WTC11 (cell line): ENCODE measurements around the gene TOR3A. TPM values are rescaled to one million over a fixed set of nuclear protein-coding genes. Genes with fewer than 3 reads are reported as not detected.

Experiments
- ATF2 ChIP-seq: sonication (generic); formaldehyde crosslinking; IDR thresholded peaks from 2 replicates; pipeline ENCODE4 v1.8.1; 2022; ENCODE audit warnings: low read depth, missing genetic modification reagents, borderline replicate concordance
- CBFB ChIP-seq: sonication (generic); formaldehyde crosslinking; IDR thresholded peaks from 2 replicates; pipeline ENCODE4 v1.8.1; 2022; ENCODE audit warnings: mild to moderate bottlenecking, low read depth, missing genetic modification reagents
- CDX4 ChIP-seq: fragments of 250-450 bp; sonication (Bioruptor Pico); IDR thresholded peaks from 2 replicates; pipeline ENCODE4 v1.9.0; 2021; ENCODE audit warnings: moderate library complexity, mild to moderate bottlenecking, inconsistent platforms, borderline replicate concordance
- CREM ChIP-seq: sonication (generic); formaldehyde crosslinking; IDR thresholded peaks from 2 replicates; pipeline ENCODE4 v1.8.1; 2022; ENCODE audit warnings: mild to moderate bottlenecking, missing genetic modification reagents, moderate library complexity
- ELF4 ChIP-seq: sonication (generic); formaldehyde crosslinking; IDR thresholded peaks from 2 replicates; pipeline ENCODE4 v1.8.1; 2022; ENCODE audit warnings: low read depth, mild to moderate bottlenecking, moderate library complexity, missing genetic modification reagents
- ETV6 ChIP-seq: sonication (generic); formaldehyde crosslinking; IDR thresholded peaks from 2 replicates; pipeline ENCODE4 v1.8.1; 2022; ENCODE audit warnings: mild to moderate bottlenecking, missing genetic modification reagents
- FOXJ3 ChIP-seq: sonication (generic); formaldehyde crosslinking; IDR thresholded peaks from 2 replicates; pipeline ENCODE4 v1.9.0; 2021; ENCODE audit warnings: missing genetic modification reagents, mild to moderate bottlenecking, borderline replicate concordance
- GABPB1 ChIP-seq: sonication (generic); formaldehyde crosslinking; IDR thresholded peaks from 2 replicates; pipeline ENCODE4 v1.8.1; 2023; ENCODE audit warnings: mild to moderate bottlenecking, missing genetic modification reagents
- IRF2 ChIP-seq: sonication (generic); formaldehyde crosslinking; IDR thresholded peaks from 2 replicates; pipeline ENCODE4 v1.8.0; 2022; ENCODE audit warnings: low read depth, missing genetic modification reagents, borderline replicate concordance
- JAZF1 ChIP-seq: fragments of 250-450 bp; sonication (Bioruptor Pico); IDR thresholded peaks from 2 replicates; pipeline ENCODE4 v1.9.0; 2021; ENCODE audit warnings: moderate library complexity, mild to moderate bottlenecking, inconsistent platforms
- JUN ChIP-seq: sonication (generic); formaldehyde crosslinking; IDR thresholded peaks from 2 replicates; pipeline ENCODE4 v1.8.0; 2023; ENCODE audit warnings: mild to moderate bottlenecking, missing genetic modification reagents
- MLX ChIP-seq: sonication (generic); formaldehyde crosslinking; IDR thresholded peaks from 2 replicates; pipeline ENCODE4 v1.8.1; 2023; ENCODE audit warnings: mild to moderate bottlenecking, missing genetic modification reagents, moderate library complexity
- MXD4 ChIP-seq: fragments of 250-450 bp; sonication (Bioruptor Pico); IDR thresholded peaks from 2 replicates; pipeline ENCODE4 v1.8.0; 2021; ENCODE audit warnings: mild to moderate bottlenecking, moderate library complexity, borderline replicate concordance
- PRRX2 ChIP-seq: fragments of 250-450 bp; sonication (Bioruptor Pico); IDR thresholded peaks from 2 replicates; pipeline ENCODE4 v1.8.0; 2021; ENCODE audit warnings: mild to moderate bottlenecking
- RELA ChIP-seq: sonication (generic); formaldehyde crosslinking; IDR thresholded peaks from 2 replicates; pipeline ENCODE4 v1.8.1; 2022; ENCODE audit warnings: missing genetic modification reagents, mild to moderate bottlenecking, borderline replicate concordance
- SOX15 ChIP-seq: fragments of 250-450 bp; sonication (Bioruptor Pico); IDR thresholded peaks from 2 replicates; pipeline ENCODE4 v1.9.0; 2021; ENCODE audit warnings: mild to moderate bottlenecking
- ZBTB21 ChIP-seq: sonication (generic); formaldehyde crosslinking; IDR thresholded peaks from 2 replicates; pipeline ENCODE4 v1.8.1; 2023; ENCODE audit warnings: mild to moderate bottlenecking, missing genetic modification reagents, borderline replicate concordance
- ZNF138 ChIP-seq: sonication (generic); formaldehyde crosslinking; conservative IDR thresholded peaks from 2 replicates; pipeline ENCODE4 v1.8.1; 2022; ENCODE audit warnings: mild to moderate bottlenecking, moderate library complexity, missing genetic modification reagents
- ZNF232 ChIP-seq: sonication (generic); formaldehyde crosslinking; IDR thresholded peaks from 2 replicates; pipeline ENCODE4 v1.8.0; 2022; ENCODE audit warnings: mild to moderate bottlenecking, missing genetic modification reagents
- ZNF671 ChIP-seq: fragments of 250-450 bp; sonication (Bioruptor Pico); IDR thresholded peaks from 2 replicates; pipeline ENCODE4 v1.8.0; 2021; ENCODE audit warnings: mild to moderate bottlenecking
- total RNA-seq: library from RNA; stranded (reverse); gene quantifications from 3 replicates; pipeline ENCODE4 v1.2.3, GENCODE V29; 2021
- TF ChIP-seq, protein P1 (sequence below): sonication (generic); formaldehyde crosslinking; IDR thresholded peaks from 2 replicates; pipeline ENCODE4 v1.8.0; 2023; ENCODE audit warnings: mild to moderate bottlenecking, missing genetic modification reagents
- TF ChIP-seq, protein P2 (sequence below): sonication (generic); formaldehyde crosslinking; conservative IDR thresholded peaks from 2 replicates; pipeline ENCODE4 v1.8.1; 2023; ENCODE audit warnings: mild to moderate bottlenecking, low read depth, missing genetic modification reagents, moderate library complexity
- TF ChIP-seq, protein P3 (sequence below): sonication (generic); formaldehyde crosslinking; IDR thresholded peaks from 2 replicates; pipeline ENCODE4 v1.8.1; 2022; ENCODE audit warnings: mild to moderate bottlenecking, missing genetic modification reagents, moderate library complexity, borderline replicate concordance
- TF ChIP-seq, protein P4 (sequence below): fragments of 200-600 bp; IDR thresholded peaks from 2 replicates; pipeline ENCODE4 v1.8.0; 2022; ENCODE audit warnings: antibody characterized with exemption
- TF ChIP-seq, protein P5 (sequence below): fragments of 250-450 bp; sonication (Bioruptor Pico); conservative IDR thresholded peaks from 2 replicates; pipeline ENCODE4 v1.9.0; 2021; ENCODE audit warnings: mild to moderate bottlenecking

TOR3A gene
- total RNA-seq, 1 experiment from 2014 or later = 20.5 TPM

DNA sequence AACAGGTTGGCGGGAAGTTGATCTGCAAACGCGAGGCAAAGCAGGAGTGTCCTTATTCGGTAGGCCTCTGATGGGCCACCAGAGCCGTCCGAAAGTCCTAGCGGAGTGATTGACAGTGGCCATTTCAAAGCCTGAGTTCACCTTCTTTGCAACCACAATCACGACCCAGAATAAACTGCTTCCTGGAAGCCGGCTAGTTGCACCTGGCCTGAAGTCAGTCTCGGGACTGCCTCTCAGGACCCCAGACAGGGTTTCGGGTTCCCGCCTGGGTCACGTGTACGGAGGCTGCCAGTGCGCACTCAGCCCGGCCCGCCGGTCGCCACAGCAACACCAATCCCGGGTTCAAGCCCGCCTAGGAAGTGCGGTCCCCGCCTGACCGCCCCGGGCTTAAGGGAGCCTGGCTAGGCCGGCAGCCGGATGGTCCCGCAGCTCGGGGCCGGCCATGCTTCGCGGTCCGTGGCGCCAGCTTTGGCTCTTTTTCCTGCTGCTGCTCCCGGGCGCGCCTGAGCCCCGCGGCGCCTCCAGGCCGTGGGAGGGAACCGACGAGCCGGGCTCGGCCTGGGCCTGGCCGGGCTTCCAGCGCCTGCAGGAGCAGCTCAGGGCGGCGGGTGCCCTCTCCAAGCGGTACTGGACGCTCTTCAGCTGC lies at the start of gene TOR3A (continued):
- TF ChIP-seq, protein P1, sequence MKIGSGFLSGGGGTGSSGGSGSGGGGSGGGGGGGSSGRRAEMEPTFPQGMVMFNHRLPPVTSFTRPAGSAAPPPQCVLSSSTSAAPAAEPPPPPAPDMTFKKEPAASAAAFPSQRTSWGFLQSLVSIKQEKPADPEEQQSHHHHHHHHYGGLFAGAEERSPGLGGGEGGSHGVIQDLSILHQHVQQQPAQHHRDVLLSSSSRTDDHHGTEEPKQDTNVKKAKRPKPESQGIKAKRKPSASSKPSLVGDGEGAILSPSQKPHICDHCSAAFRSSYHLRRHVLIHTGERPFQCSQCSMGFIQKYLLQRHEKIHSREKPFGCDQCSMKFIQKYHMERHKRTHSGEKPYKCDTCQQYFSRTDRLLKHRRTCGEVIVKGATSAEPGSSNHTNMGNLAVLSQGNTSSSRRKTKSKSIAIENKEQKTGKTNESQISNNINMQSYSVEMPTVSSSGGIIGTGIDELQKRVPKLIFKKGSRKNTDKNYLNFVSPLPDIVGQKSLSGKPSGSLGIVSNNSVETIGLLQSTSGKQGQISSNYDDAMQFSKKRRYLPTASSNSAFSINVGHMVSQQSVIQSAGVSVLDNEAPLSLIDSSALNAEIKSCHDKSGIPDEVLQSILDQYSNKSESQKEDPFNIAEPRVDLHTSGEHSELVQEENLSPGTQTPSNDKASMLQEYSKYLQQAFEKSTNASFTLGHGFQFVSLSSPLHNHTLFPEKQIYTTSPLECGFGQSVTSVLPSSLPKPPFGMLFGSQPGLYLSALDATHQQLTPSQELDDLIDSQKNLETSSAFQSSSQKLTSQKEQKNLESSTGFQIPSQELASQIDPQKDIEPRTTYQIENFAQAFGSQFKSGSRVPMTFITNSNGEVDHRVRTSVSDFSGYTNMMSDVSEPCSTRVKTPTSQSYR (CRISPR knock-in tag) = no peak
- TF ChIP-seq, protein P2, sequence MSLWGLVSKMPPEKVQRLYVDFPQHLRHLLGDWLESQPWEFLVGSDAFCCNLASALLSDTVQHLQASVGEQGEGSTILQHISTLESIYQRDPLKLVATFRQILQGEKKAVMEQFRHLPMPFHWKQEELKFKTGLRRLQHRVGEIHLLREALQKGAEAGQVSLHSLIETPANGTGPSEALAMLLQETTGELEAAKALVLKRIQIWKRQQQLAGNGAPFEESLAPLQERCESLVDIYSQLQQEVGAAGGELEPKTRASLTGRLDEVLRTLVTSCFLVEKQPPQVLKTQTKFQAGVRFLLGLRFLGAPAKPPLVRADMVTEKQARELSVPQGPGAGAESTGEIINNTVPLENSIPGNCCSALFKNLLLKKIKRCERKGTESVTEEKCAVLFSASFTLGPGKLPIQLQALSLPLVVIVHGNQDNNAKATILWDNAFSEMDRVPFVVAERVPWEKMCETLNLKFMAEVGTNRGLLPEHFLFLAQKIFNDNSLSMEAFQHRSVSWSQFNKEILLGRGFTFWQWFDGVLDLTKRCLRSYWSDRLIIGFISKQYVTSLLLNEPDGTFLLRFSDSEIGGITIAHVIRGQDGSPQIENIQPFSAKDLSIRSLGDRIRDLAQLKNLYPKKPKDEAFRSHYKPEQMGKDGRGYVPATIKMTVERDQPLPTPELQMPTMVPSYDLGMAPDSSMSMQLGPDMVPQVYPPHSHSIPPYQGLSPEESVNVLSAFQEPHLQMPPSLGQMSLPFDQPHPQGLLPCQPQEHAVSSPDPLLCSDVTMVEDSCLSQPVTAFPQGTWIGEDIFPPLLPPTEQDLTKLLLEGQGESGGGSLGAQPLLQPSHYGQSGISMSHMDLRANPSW (CRISPR knock-in tag) = no peak
- TF ChIP-seq, protein P3, sequence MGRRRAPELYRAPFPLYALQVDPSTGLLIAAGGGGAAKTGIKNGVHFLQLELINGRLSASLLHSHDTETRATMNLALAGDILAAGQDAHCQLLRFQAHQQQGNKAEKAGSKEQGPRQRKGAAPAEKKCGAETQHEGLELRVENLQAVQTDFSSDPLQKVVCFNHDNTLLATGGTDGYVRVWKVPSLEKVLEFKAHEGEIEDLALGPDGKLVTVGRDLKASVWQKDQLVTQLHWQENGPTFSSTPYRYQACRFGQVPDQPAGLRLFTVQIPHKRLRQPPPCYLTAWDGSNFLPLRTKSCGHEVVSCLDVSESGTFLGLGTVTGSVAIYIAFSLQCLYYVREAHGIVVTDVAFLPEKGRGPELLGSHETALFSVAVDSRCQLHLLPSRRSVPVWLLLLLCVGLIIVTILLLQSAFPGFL (CRISPR knock-in tag) = 0 out of 2 replicates have a peak, but pooled peaks have one; percentile 59
- TF ChIP-seq GABPB1 (CRISPR knock-in tag) (peak; percentile 43; the same call in 1 of the 2 replicates), CREM (CRISPR knock-in tag) (peak; percentile 80; the same call in 1 of the 2 replicates), ZBTB21 (CRISPR knock-in tag) (no peak), CDX4 (no peak), CBFB (CRISPR knock-in tag) (no peak), ZNF232 (CRISPR knock-in tag) (0 out of 2 replicates have a peak, but pooled peaks have one; percentile 74), MLX (no peak), RELA (CRISPR knock-in tag) (peak; percentile 26; the same call in 1 of the 2 replicates), ETV6 (CRISPR knock-in tag) (peak; percentile 57; the same call in 1 of the 2 replicates), ELF4 (CRISPR knock-in tag) (0 out of 2 replicates have a peak, but pooled peaks have one; percentile 49), JUN (peak; percentile 65; the same call in 1 of the 2 replicates), MXD4 (no peak), FOXJ3 (CRISPR knock-in tag) (no peak), IRF2 (CRISPR knock-in tag) (no peak), JAZF1 (CRISPR knock-in tag) (no peak), ZNF671 (CRISPR knock-in tag) (no peak), PRRX2 (CRISPR knock-in tag) (no peak), ZNF138 (CRISPR knock-in tag) (no peak), SOX15 (no peak), ATF2 (CRISPR knock-in tag) (peak; percentile 26; the same call in 1 of the 2 replicates)
- TF ChIP-seq, protein P4, sequence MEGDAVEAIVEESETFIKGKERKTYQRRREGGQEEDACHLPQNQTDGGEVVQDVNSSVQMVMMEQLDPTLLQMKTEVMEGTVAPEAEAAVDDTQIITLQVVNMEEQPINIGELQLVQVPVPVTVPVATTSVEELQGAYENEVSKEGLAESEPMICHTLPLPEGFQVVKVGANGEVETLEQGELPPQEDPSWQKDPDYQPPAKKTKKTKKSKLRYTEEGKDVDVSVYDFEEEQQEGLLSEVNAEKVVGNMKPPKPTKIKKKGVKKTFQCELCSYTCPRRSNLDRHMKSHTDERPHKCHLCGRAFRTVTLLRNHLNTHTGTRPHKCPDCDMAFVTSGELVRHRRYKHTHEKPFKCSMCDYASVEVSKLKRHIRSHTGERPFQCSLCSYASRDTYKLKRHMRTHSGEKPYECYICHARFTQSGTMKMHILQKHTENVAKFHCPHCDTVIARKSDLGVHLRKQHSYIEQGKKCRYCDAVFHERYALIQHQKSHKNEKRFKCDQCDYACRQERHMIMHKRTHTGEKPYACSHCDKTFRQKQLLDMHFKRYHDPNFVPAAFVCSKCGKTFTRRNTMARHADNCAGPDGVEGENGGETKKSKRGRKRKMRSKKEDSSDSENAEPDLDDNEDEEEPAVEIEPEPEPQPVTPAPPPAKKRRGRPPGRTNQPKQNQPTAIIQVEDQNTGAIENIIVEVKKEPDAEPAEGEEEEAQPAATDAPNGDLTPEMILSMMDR = no peak
- TF ChIP-seq, protein P5, sequence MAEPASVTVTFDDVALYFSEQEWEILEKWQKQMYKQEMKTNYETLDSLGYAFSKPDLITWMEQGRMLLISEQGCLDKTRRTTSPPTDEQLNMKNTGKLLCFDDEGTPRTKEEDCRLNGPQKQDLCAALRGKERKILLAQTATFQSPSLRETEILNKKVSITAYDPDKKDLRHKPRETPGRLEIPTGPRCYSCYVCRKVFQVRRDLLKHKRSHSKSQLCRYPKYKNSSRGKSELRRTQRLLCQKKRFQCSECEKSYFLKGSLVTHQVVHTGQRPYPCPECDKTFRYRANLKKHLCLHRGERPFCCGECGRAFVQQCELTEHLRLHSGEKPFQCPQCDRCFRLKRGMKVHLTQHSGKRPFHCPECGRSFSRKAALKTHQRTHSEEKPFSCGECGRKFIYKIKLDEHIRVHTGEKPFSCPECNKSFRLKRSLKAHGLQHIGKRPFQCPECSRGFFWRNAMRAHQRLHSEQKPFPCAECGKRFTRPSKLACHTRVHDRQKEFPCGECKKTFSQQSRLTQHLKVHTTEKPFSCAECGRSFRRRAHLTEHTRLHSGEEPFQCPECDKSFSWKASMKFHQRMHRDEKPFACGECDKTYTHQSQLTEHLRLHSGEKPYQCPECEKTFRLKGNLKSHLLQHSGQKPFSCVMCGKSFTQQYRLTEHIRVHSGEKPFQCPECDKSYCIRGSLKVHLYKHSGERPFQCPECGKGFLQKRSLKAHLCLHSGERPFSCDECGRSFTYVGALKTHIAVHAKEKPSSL (CRISPR knock-in tag) = no peak
